ENCODE data around the gene KIAA0753.

- no peak for TF ChIP-seq CTCF (IDR thresholded peaks at IDR 0.05; ENCODE audit: low read depth, low read length, poor library complexity, severe bottlenecking)
- no peak for TF ChIP-seq EZH2phosphoT487 (IDR thresholded peaks at IDR 0.05; ENCODE audit: borderline replicate concordance, low read length)
Measured at GRCh38 chr17:6688944-6689343, 48.4 kb upstream of the KIAA0753 start.
